DOHH2 (cell line): ENCODE data around the gene ADD3.

Experiments
- H3F3A ChIP-seq: fragments of 200-600 bp; sonication (generic), shearing (Covaris generic); 2 replicates; pipeline ENCODE4 v1.6.0; 2016; ENCODE audit warnings: antibody characterized with exemption, mild to moderate bottlenecking; ENCODE audit not compliant: control insufficient read depth, insufficient read depth
- H3K27ac ChIP-seq: fragments of 200-600 bp; sonication (generic); 2 replicates; pipeline ENCODE4 v1.5.1; 2014; ENCODE audit warnings: low read depth, mild to moderate bottlenecking, low read length, moderate library complexity
- H3K27me3 ChIP-seq: fragments of 200-600 bp; sonication (generic); 2 replicates; pipeline ENCODE4 v1.6.1; 2014; ENCODE audit warnings: mild to moderate bottlenecking, low read length, mixed read lengths; ENCODE audit not compliant: control insufficient read depth
- H3K36me3 ChIP-seq: fragments of 200-600 bp; sonication (generic); 2 replicates; pipeline ENCODE4 v1.6.1; 2014; ENCODE audit warnings: mild to moderate bottlenecking, low read length, moderate library complexity, mixed read lengths; ENCODE audit not compliant: control insufficient read depth
- H3K4me1 ChIP-seq: fragments of 200-600 bp; sonication (generic); 2 replicates; pipeline ENCODE4 v1.6.1; 2014; ENCODE audit warnings: mild to moderate bottlenecking, low read length, mixed read lengths; ENCODE audit not compliant: control insufficient read depth
- H3K4me2 ChIP-seq: fragments of 200-600 bp; sonication (generic); 2 replicates; pipeline ENCODE4 v1.6.0; 2014; ENCODE audit warnings: mild to moderate bottlenecking, low read length, moderate library complexity
- H3K4me3 ChIP-seq: fragments of 200-600 bp; sonication (generic); 2 replicates; pipeline ENCODE4 v1.5.1; 2014; ENCODE audit warnings: mild to moderate bottlenecking, low read length, mixed read lengths
- H3K79me2 ChIP-seq: fragments of 200-600 bp; sonication (generic); 2 replicates; pipeline ENCODE4 v1.6.1; 2014; ENCODE audit warnings: mild to moderate bottlenecking, low read length, mixed read lengths; ENCODE audit not compliant: control insufficient read depth
- H3K9me2 ChIP-seq: fragments of 200-600 bp; sonication (generic); replicated peaks from 2 replicates; pipeline ENCODE4 v1.6.1; 2014; ENCODE audit warnings: mild to moderate bottlenecking, low read length, mixed read lengths; ENCODE audit not compliant: control insufficient read depth
- H3K9me3 ChIP-seq: fragments of 200-600 bp; sonication (generic); 2 replicates; pipeline ENCODE4 v1.6.1; 2014; ENCODE audit warnings: antibody characterized with exemption, low read length, mixed read lengths; ENCODE audit not compliant: control insufficient read depth, insufficient read depth
- H4K20me1 ChIP-seq: fragments of 200-600 bp; sonication (generic); 2 replicates; pipeline ENCODE4 v1.6.0; 2014; ENCODE audit warnings: low read depth, mild to moderate bottlenecking, antibody characterized with exemption, low read length, moderate library complexity; ENCODE audit not compliant: control insufficient read depth, insufficient read depth
- CTCF ChIP-seq: fragments of 200-600 bp; sonication (generic); IDR thresholded peaks from one replicate; pipeline ENCODE4 v1.5.1; 2014; ENCODE audit warnings: antibody characterized with exemption, mild to moderate bottlenecking, low read depth, low read length; ENCODE audit not compliant: poor library complexity, severe bottlenecking
- EZH2phosphoT487 ChIP-seq: fragments of 200-600 bp; sonication (generic); IDR thresholded peaks from 2 replicates; pipeline ENCODE4 v1.6.1; 2017; ENCODE audit warnings: borderline replicate concordance, mild to moderate bottlenecking, antibody characterized with exemption, low read length, moderate library complexity, mixed read lengths

The ADD3 gene

GRCh38 chr10:110042181-110042580, 34.4 kb downstream of the ADD3 start:
- Histone ChIP-seq H3K4me1 (no peaks in the 10 kb centered on the region), H3K9me2 (no peaks in the 10 kb centered on the region), H4K20me1 (peaks cover 9% of the 10 kb centered on the region; the same call in 1 of the 2 replicates), H3K36me3 (peaks cover 4% of the 10 kb centered on the region; the same call in 1 of the 2 replicates), H3K27ac (no peak overlapping the region), H3K9me3 (peaks cover 3% of the 10 kb centered on the region; the same call in 1 of the 2 replicates), H3F3A (no peaks in the 10 kb centered on the region), H3K79me2 (peaks cover 84% of the 10 kb centered on the region), H3K27me3 (no peaks in the 10 kb centered on the region), H3K4me2 (no peak overlapping the region), H3K4me3 (no peak overlapping the region)
- no peak for TF ChIP-seq CTCF
- TF ChIP-seq EZH2phosphoT487: no peak

GRCh38 chr10:110042891-110043290, 35.1 kb downstream of the ADD3 start:
- Histone ChIP-seq H3K9me3 (peaks cover 8% of the 10 kb centered on the region; the same call in 1 of the 2 replicates), H3F3A (no peaks in the 10 kb centered on the region), H3K9me2 (no peaks in the 10 kb centered on the region), H3K79me2 (peaks cover 90% of the 10 kb centered on the region), H3K36me3 (peaks cover 4% of the 10 kb centered on the region; the same call in 1 of the 2 replicates), H3K4me3 (no peak overlapping the region), H3K27ac (no peak overlapping the region), H3K4me1 (no peaks in the 10 kb centered on the region), H3K27me3 (no peaks in the 10 kb centered on the region), H3K4me2 (no peak overlapping the region), H4K20me1 (peaks cover 8% of the 10 kb centered on the region; the same call in 1 of the 2 replicates)
- no peak for TF ChIP-seq CTCF
- no peak for TF ChIP-seq EZH2phosphoT487

- Histone ChIP-seq H3K27me3 (no peaks in the 10 kb centered on the region), H3K4me3 (no peak overlapping the region), H3K9me3 (peaks cover 19% of the 10 kb centered on the region; the same call in 1 of the 2 replicates), H4K20me1 (peaks cover 4% of the 10 kb centered on the region; the same call in 1 of the 2 replicates), H3K27ac (no peak overlapping the region), H3K4me2 (no peak overlapping the region), H3F3A (no peaks in the 10 kb centered on the region), H3K9me2 (no peaks in the 10 kb centered on the region), H3K4me1 (no peaks in the 10 kb centered on the region), H3K36me3 (peaks cover 4% of the 10 kb centered on the region), H3K79me2 (peaks cover 85% of the 10 kb centered on the region)
- TF ChIP-seq EZH2phosphoT487: no peak
- no peak for TF ChIP-seq CTCF
Measured at GRCh38 chr10:110044681-110045080, 36.9 kb downstream of the ADD3 start.
